ENCODE results near the gene BSCL2. TPM values are rescaled to one million over a fixed set of nuclear protein-coding genes. Genes with fewer than 3 reads are reported as not detected.
"Not testable (repeated sequence)": the region's sequence is repeated elsewhere in the genome, so short reads cannot be mapped to it uniquely, and the experiment has no call there.

Gene BSCL2
- total and polyA plus RNA-seq, 4 donors = 15.1 to 40.0 (median 28.7) TPM

GRCh38 chr11:62753736-62754603 lies 46.7 kb upstream of the BSCL2 start, which contains the start of gene ZBTB3 (continued):
- TF ChIP-seq REST (IDR thresholded peaks at IDR 0.05) (peak; percentile 32), NR2F2 (IDR thresholded peaks at IDR 0.05) (peak; percentile 43)

- Histone ChIP-seq H3K27ac (ENCODE audit: low read depth in 1 of 2, low read length in 2 of 2) (peak overlapping the region in 1 of 2 donors; percentile 94), H3K9ac (ENCODE audit: low read depth in 1 of 2, low read length in 2 of 2) (no peak overlapping the region), H3K4me1 (ENCODE audit: control insufficient read depth in 4 of 4, insufficient read depth in 4 of 4, low read length in 3 of 4) (peaks cover 4 to 12% (median 9%) of the 10 kb centered on the region in 4 donors), H3K36me3 (ENCODE audit: control insufficient read depth in 4 of 4, insufficient read depth in 3 of 4, low read depth in 1 of 4, low read length in 3 of 4) (peaks cover 2 to 11% (median 4%) of the 10 kb centered on the region in 4 donors), H3K4me3 (ENCODE audit: low read depth in 1 of 3, low read length in 3 of 3) (peak overlapping the region; percentile 29 to 82 (median 72)), H3K9me3 (ENCODE audit: control insufficient read depth in 4 of 4, low read length in 3 of 4) (no peaks in the 10 kb centered on the region), H3K27me3 (ENCODE audit: control insufficient read depth in 4 of 4, insufficient read depth in 4 of 4, low read length in 3 of 4) (no peaks in the 10 kb centered on the region)
- WGBS = 72% methylated on average over 15 of the region's 15 CpGs
- TF ChIP-seq FOXA1 (IDR thresholded peaks at IDR 0.05) = no peak
- TF ChIP-seq GABPA (IDR thresholded peaks at IDR 0.05 in 1 of 2, conservative IDR thresholded peaks at IDR 0.05 in 1 of 2) = no peak
- no peak for TF ChIP-seq EGR1 (IDR thresholded peaks at IDR 0.05; ENCODE audit: low read depth in 2 of 2)
- TF ChIP-seq SP1 (IDR thresholded peaks at IDR 0.05) = no peak
- TF ChIP-seq ZBTB33 (IDR thresholded peaks at IDR 0.05) = no peak
- TF ChIP-seq HNF4G (IDR thresholded peaks at IDR 0.05) = no peak
- no peak for DNase-seq (ENCODE audit: low spot score)
Observed at GRCh38 chr11:62752994-62753735, 45.9 kb upstream of the BSCL2 start.

GRCh38 chr11:62752177-62752785 lies 45.1 kb upstream of the BSCL2 start:
- 97% methylated on average over 14 of the region's 14 CpGs for WGBS
- no peak for TF ChIP-seq FOXA2 (IDR thresholded peaks at IDR 0.05)
- no peak for TF ChIP-seq EGR1 (IDR thresholded peaks at IDR 0.05; ENCODE audit: low read depth in 2 of 2)
- no peak for TF ChIP-seq TAF1 (conservative IDR thresholded peaks at IDR 0.05)
- TF ChIP-seq ATF3 (IDR thresholded peaks at IDR 0.05) = no peak

GRCh38 chr11:62749931-62750330 lies 42.7 kb upstream of the BSCL2 start:
- peaks cover 2 to 11% (median 4%) of the 10 kb centered on the region in 4 donors for H3K36me3 ChIP-seq (ENCODE audit: control insufficient read depth in 4 of 4, insufficient read depth in 3 of 4, low read depth in 1 of 4, low read length in 3 of 4)
- not testable (repeated sequence) for H3K27me3 ChIP-seq (ENCODE audit: control insufficient read depth in 4 of 4, insufficient read depth in 4 of 4, low read length in 3 of 4); H3K4me3 ChIP-seq (ENCODE audit: low read depth in 1 of 3, low read length in 3 of 3); DNase-seq (ENCODE audit: low spot score); H3K9me3 ChIP-seq (ENCODE audit: control insufficient read depth in 4 of 4, low read length in 3 of 4); H3K9ac ChIP-seq (ENCODE audit: low read depth in 1 of 2, low read length in 2 of 2); H3K27ac ChIP-seq (ENCODE audit: low read depth in 1 of 2, low read length in 2 of 2)
- peaks cover 4 to 12% (median 9%) of the 10 kb centered on the region in 4 donors for H3K4me1 ChIP-seq (ENCODE audit: control insufficient read depth in 4 of 4, insufficient read depth in 4 of 4, low read length in 3 of 4)
- WGBS = 96% methylated on average over 5 of the region's 5 CpGs

More at GRCh38 chr11:62752177-62752785, 45.1 kb upstream of the BSCL2 start:
- Histone ChIP-seq H3K9me3 (ENCODE audit: control insufficient read depth in 4 of 4, low read length in 3 of 4) (no peaks in the 10 kb centered on the region), H3K36me3 (ENCODE audit: control insufficient read depth in 4 of 4, insufficient read depth in 3 of 4, low read depth in 1 of 4, low read length in 3 of 4) (peaks cover 2 to 11% (median 4%) of the 10 kb centered on the region in 4 donors), H3K4me3 (ENCODE audit: low read depth in 1 of 3, low read length in 3 of 3) (no peak overlapping the region), H3K27ac (ENCODE audit: low read depth in 1 of 2, low read length in 2 of 2) (no peak overlapping the region), H3K4me1 (ENCODE audit: control insufficient read depth in 4 of 4, insufficient read depth in 4 of 4, low read length in 3 of 4) (peaks cover 4 to 12% (median 9%) of the 10 kb centered on the region in 4 donors), H3K9ac (ENCODE audit: low read depth in 1 of 2, low read length in 2 of 2) (no peak overlapping the region), H3K27me3 (ENCODE audit: control insufficient read depth in 4 of 4, insufficient read depth in 4 of 4, low read length in 3 of 4) (no peaks in the 10 kb centered on the region)
- no peak for DNase-seq (ENCODE audit: low spot score)

Data from liver (tissue), 9 donors.